Measurements from ENCODE around the gene NAB2.
"Not testable (repeated sequence)": the region's sequence is repeated elsewhere in the genome, so short reads cannot be mapped to it uniquely, and the experiment has no call there.

NAB2 gene

GRCh38 chr12:57048423-57049118, 40.3 kb upstream of the NAB2 start:
- Histone ChIP-seq H2AFZ (ENCODE audit: low read length, unreplicated experiment) (no peak overlapping the region), H3K79me2 (ENCODE audit: control insufficient read depth, insufficient read depth, low read length, unreplicated experiment) (no peaks in the 10 kb centered on the region), H3K4me3 (ENCODE audit: low read depth, low read length) (no peak overlapping the region), H3K27ac (ENCODE audit: low read depth, low read length) (no peak overlapping the region), H3K4me1 (ENCODE audit: control insufficient read depth, insufficient read depth, low read length, unreplicated experiment) (peaks cover 9% of the 10 kb centered on the region), H3K36me3 (ENCODE audit: insufficient read depth, low read length) (no peaks in the 10 kb centered on the region), H3K27me3 (ENCODE audit: insufficient read depth, low read length) (peaks cover 49% of the 10 kb centered on the region)

GRCh38 chr12:57049119-57049446, 39.8 kb upstream of the NAB2 start:
- Histone ChIP-seq H2AFZ (ENCODE audit: low read length, unreplicated experiment) (no peak overlapping the region), H3K27ac (ENCODE audit: low read depth, low read length) (no peak overlapping the region), H3K4me1 (ENCODE audit: control insufficient read depth, insufficient read depth, low read length, unreplicated experiment) (peaks cover 9% of the 10 kb centered on the region), H3K27me3 (ENCODE audit: insufficient read depth, low read length) (peaks cover 44% of the 10 kb centered on the region), H3K36me3 (ENCODE audit: insufficient read depth, low read length) (no peaks in the 10 kb centered on the region), H3K4me3 (ENCODE audit: low read depth, low read length) (no peak overlapping the region), H3K79me2 (ENCODE audit: control insufficient read depth, insufficient read depth, low read length, unreplicated experiment) (no peaks in the 10 kb centered on the region)

DNA sequence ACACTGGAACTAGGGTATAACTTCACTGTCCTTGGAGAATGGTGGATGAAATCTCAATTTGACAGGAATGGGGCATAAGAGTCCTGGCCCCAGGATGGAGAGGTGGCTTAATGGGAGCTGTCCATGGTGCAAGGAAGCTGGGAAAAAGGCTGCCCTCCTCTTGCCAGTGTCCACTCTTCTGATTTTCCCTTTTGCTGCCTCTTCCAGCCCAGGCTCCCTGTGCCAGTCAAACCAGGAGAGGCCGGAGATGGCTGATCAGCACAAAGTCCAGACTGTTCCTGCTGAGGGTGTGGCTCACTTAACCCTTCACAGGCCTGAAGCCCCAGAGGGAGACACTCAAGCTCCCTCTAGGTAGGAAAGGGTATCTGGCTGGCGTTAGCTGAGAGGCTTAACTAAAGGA, 39.0 kb upstream of the NAB2 start, which contains the start of gene MYO1A:
Gene MYO1A, minus strand, starts transcription at position 240 of the 400 bp plus-strand sequence. CDS start 1,806 bp downstream, outside the sequence.
- Histone ChIP-seq H3K36me3 (ENCODE audit: insufficient read depth, low read length) (no peaks in the 10 kb centered on the region), H3K27me3 (ENCODE audit: insufficient read depth, low read length) (peaks cover 35% of the 10 kb centered on the region), H3K4me3 (ENCODE audit: low read depth, low read length) (no peak within 1 kb of the TSS), H2AFZ (ENCODE audit: low read length, unreplicated experiment) (no peak within 1 kb of the TSS), H3K79me2 (ENCODE audit: control insufficient read depth, insufficient read depth, low read length, unreplicated experiment) (no peaks in the 10 kb centered on the region), H3K4me1 (ENCODE audit: control insufficient read depth, insufficient read depth, low read length, unreplicated experiment) (peaks cover 9% of the 10 kb centered on the region), H3K27ac (ENCODE audit: low read depth, low read length) (no peak within 1 kb of the TSS)

GRCh38 chr12:57051011-57051410, 37.9 kb upstream of the NAB2 start:
- Histone ChIP-seq H3K27ac (ENCODE audit: low read depth, low read length) (no peak overlapping the region), H3K79me2 (ENCODE audit: control insufficient read depth, insufficient read depth, low read length, unreplicated experiment) (no peaks in the 10 kb centered on the region), H3K27me3 (ENCODE audit: insufficient read depth, low read length) (peaks cover 24% of the 10 kb centered on the region), H3K4me3 (ENCODE audit: low read depth, low read length) (no peak overlapping the region), H3K4me1 (ENCODE audit: control insufficient read depth, insufficient read depth, low read length, unreplicated experiment) (peaks cover 9% of the 10 kb centered on the region), H2AFZ (ENCODE audit: low read length, unreplicated experiment) (no peak overlapping the region), H3K36me3 (ENCODE audit: insufficient read depth, low read length) (0 out of 2 replicates have a peak, but pooled peaks cover 2% of the 10 kb centered on the region)

DNA sequence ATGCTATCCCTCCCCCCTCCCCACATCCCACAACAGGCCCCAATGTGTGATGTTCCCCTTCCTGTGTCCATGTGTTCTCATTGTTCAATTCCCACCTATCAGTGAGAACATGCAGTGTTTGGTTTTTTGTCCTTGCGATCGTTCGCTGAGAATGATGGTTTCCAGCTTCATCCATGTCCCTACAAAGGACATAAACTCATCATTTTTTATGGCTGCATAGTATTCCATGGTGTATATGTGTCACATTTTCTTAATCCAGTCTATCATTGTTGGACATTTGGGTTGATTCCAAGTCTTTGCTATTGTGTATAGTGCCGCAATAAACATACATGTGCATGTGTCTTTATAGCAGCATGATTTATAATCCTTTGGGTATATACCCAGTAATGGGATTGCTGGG, 35.8 kb upstream of the NAB2 start:
- H3K79me2 ChIP-seq (ENCODE audit: control insufficient read depth, insufficient read depth, low read length, unreplicated experiment); H3K4me3 ChIP-seq (ENCODE audit: low read depth, low read length); H2AFZ ChIP-seq (ENCODE audit: low read length, unreplicated experiment); H3K27ac ChIP-seq (ENCODE audit: low read depth, low read length); H3K4me1 ChIP-seq (ENCODE audit: control insufficient read depth, insufficient read depth, low read length, unreplicated experiment): not testable (repeated sequence)
- peaks cover 12% of the 10 kb centered on the region; the same call in 1 of the 2 replicates for H3K27me3 ChIP-seq (ENCODE audit: insufficient read depth, low read length)
- H3K36me3 ChIP-seq (ENCODE audit: insufficient read depth, low read length), result peaks cover 15% of the 10 kb centered on the region

- not testable (repeated sequence) for H3K27me3 ChIP-seq (ENCODE audit: insufficient read depth, low read length); H3K27ac ChIP-seq (ENCODE audit: low read depth, low read length)
Measured at GRCh38 chr12:57053901-57054300, 35.0 kb upstream of the NAB2 start.

GRCh38 chr12:57055824-57056223, 33.1 kb upstream of the NAB2 start:
- H3K4me3 ChIP-seq (ENCODE audit: low read depth, low read length), result no peak overlapping the region
- H3K27me3 ChIP-seq (ENCODE audit: insufficient read depth, low read length), result no peaks in the 10 kb centered on the region
- H3K36me3 ChIP-seq (ENCODE audit: insufficient read depth, low read length), result peaks cover 40% of the 10 kb centered on the region
- H3K27ac ChIP-seq (ENCODE audit: low read depth, low read length), result no peak overlapping the region
- no peak overlapping the region for H2AFZ ChIP-seq (ENCODE audit: low read length, unreplicated experiment)
- H3K79me2 ChIP-seq (ENCODE audit: control insufficient read depth, insufficient read depth, low read length, unreplicated experiment), result no peaks in the 10 kb centered on the region
- no peaks in the 10 kb centered on the region for H3K4me1 ChIP-seq (ENCODE audit: control insufficient read depth, insufficient read depth, low read length, unreplicated experiment)

More at GRCh38 chr12:57053901-57054300, 35.0 kb upstream of the NAB2 start:
- H3K4me3 ChIP-seq (ENCODE audit: low read depth, low read length); H2AFZ ChIP-seq (ENCODE audit: low read length, unreplicated experiment); H3K4me1 ChIP-seq (ENCODE audit: control insufficient read depth, insufficient read depth, low read length, unreplicated experiment); H3K79me2 ChIP-seq (ENCODE audit: control insufficient read depth, insufficient read depth, low read length, unreplicated experiment): not testable (repeated sequence)
- H3K36me3 ChIP-seq (ENCODE audit: insufficient read depth, low read length), result peaks cover 23% of the 10 kb centered on the region

DNA sequence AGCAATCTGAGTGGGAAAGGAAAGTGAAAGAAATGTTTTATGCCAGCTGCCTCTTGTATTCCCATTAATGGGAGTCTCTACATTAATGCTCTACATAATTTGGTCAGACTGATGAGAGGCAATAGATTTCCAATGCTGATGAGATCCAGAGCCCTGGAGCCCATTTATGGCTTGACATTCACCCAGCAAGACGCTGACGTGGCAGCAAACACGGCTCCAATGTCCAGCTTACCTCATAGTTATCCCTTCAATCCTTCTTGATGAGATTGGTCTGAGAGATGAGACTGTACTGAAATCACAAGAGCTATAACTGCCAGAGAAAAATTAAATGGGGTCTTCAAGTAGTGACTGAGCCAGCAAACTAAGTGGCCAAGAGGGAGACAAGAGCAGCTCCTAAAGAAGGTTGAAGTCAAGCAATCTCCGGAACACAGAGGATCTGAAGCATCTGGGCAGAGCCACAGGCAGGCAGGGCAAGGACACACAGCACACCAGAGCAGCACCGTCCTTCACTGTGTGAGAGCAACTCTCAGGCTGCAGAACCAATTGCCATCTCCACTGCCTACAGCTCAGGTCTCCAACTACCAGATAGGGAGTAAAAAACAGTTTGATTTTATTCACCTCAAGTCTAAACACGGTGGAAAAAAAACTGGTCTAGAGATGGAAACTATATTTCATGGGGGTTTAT, 31.7 kb upstream of the NAB2 start:
- Histone ChIP-seq H3K4me3 (ENCODE audit: low read depth, low read length) (no peak overlapping the region), H3K27ac (ENCODE audit: low read depth, low read length) (no peak overlapping the region), H3K79me2 (ENCODE audit: control insufficient read depth, insufficient read depth, low read length, unreplicated experiment) (no peaks in the 10 kb centered on the region), H2AFZ (ENCODE audit: low read length, unreplicated experiment) (no peak overlapping the region), H3K4me1 (ENCODE audit: control insufficient read depth, insufficient read depth, low read length, unreplicated experiment) (no peaks in the 10 kb centered on the region), H3K27me3 (ENCODE audit: insufficient read depth, low read length) (no peaks in the 10 kb centered on the region), H3K36me3 (ENCODE audit: insufficient read depth, low read length) (peaks cover 40% of the 10 kb centered on the region)

GRCh38 chr12:57058454-57058853, 30.5 kb upstream of the NAB2 start:
- Histone ChIP-seq H3K27me3 (ENCODE audit: insufficient read depth, low read length) (no peaks in the 10 kb centered on the region), H3K36me3 (ENCODE audit: insufficient read depth, low read length) (peaks cover 44% of the 10 kb centered on the region), H3K27ac (ENCODE audit: low read depth, low read length) (no peak overlapping the region), H3K4me3 (ENCODE audit: low read depth, low read length) (no peak overlapping the region), H3K79me2 (ENCODE audit: control insufficient read depth, insufficient read depth, low read length, unreplicated experiment) (no peaks in the 10 kb centered on the region), H3K4me1 (ENCODE audit: control insufficient read depth, insufficient read depth, low read length, unreplicated experiment) (no peaks in the 10 kb centered on the region), H2AFZ (ENCODE audit: low read length, unreplicated experiment) (no peak overlapping the region)

DNA sequence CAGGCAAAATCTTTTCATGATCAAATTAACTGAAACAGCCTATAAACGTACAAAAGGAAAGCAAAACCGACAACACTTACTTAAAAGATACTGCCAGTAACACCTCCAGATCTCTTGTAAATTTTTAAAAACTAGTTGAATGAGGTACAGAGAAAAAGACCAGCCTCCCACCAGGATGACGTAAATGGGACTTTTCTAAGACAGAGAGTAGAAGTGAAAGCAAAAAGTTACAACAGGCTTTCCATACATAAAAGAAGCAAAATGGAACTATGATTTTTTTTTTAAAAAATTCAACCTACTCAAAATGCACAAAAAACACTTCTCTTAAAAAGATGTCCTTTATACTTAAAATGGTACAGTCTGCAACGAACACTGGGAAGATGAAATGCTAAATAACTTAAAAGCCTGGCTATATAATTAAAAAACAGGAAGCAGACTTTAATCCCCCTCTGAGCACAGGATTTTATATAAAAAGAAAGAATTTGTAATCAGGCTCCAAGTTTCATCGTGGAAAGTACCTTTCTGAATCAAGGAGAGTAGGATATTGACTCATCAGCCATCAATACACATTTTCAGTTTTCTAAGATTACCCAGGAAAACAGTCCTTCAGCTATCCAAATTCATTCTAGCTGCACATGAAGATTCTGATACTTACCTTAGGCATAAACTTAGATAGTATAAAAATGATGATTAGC, 24.8 kb upstream of the NAB2 start:
- Histone ChIP-seq H3K27ac (ENCODE audit: low read depth, low read length) (peak overlapping the region; percentile 67), H3K4me1 (ENCODE audit: control insufficient read depth, insufficient read depth, low read length, unreplicated experiment) (peaks cover 19% of the 10 kb centered on the region), H3K4me3 (ENCODE audit: low read depth, low read length) (peak overlapping the region; percentile 27; the same call in 1 of the 2 replicates), H3K36me3 (ENCODE audit: insufficient read depth, low read length) (peaks cover 30% of the 10 kb centered on the region), H2AFZ (ENCODE audit: low read length, unreplicated experiment) (no peak overlapping the region), H3K27me3 (ENCODE audit: insufficient read depth, low read length) (no peaks in the 10 kb centered on the region), H3K79me2 (ENCODE audit: control insufficient read depth, insufficient read depth, low read length, unreplicated experiment) (no peaks in the 10 kb centered on the region)
